H4 (cell line): ENCODE measurements around the gene PLP1. TPM values are rescaled to one million over a fixed set of nuclear protein-coding genes. Genes with fewer than 3 reads are reported as not detected.
"Not testable (repeated sequence)": the region's sequence is repeated elsewhere in the genome, so short reads cannot be mapped to it uniquely, and the experiment has no call there.

Source experiments
- DNase-seq: peaks from one replicate; pipeline ENCODE4 v3.0.0-alpha.2; 2015; ENCODE audit warnings: low spot score
- total RNA-seq: library from RNA; depleted of rRNA; stranded (reverse); fragments of >200 nt; shearing (Covaris generic); gene quantifications from 2 replicates; pipeline ENCODE4 v1.2.3, GENCODE V29; 2014

The PLP1 gene
- total RNA-seq, 1 experiment from 2014 or later = 0.02 TPM

DNA sequence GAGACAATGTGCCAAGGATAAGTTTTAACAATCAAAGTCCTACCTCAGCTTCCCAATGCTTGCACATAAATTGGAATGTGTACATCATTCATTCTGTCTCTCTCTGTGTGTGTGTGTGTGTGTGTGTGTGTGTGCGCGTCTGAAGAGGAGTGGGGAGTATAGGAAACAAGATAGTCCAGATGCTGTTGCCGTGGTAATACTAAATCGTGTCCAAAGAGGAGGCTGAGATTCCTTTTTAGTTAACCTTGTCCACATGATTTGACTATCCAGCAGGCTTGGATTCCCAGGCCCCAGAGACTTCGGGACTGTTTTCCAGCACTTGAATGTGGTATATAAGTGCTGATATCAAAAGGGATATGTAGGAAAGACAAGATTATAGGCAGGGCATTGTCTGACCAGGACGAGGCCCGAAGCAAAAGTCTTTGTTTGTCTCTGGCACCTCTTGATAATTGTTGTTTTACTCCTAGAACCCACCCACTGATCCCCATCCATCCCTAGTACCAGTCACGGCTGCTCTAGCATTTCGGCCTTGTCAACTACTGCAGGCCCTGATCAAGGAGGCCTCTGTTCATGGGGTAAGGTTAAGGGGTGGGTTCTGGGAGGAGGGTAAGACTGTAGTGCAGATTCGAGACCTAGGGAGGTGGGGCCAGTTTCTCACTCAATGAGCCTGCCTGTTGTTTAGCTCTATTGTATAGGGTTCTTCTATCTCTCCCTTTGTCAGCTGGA is 3.9 kb downstream of the PLP1 start:
- DNase-seq = no peak

DNA sequence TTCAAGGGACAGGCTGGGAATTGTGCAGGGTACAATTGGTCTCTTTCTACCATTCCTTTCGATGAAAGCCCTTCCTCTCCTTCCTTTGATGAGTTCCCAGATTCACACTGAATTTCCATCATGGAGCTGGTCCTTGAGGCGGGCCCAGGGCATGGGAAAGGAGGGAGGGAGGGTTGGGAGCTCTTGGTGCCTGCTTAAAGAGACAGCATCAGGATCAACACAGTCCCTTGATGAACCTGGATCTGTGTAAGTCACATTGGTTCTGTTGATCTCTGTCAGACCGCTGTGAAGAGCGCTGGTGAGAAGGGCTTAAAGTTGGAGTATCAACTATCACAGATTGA is 4.4 kb downstream of the PLP1 start:
- no peak for DNase-seq

DNA sequence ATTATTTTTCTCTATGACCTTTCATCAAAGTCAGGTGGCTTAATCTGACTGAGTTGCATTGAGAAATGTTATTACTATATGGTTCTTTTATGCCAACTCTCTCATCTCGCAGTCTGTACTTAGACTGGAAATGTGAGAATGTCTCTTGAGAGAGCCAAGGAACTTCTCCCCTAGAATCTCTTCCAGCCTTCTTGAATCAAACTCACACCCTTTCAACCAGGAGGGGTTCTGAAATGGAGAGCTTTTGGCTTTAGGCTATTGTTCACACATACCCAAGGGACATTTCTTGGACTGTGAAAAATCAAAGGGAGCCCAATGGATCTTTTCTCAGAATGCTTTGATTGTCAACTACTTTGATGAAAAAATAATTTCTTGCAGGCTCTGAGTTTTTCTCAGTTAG is 5.1 kb downstream of the PLP1 start:
- DNase-seq = no peak

DNA sequence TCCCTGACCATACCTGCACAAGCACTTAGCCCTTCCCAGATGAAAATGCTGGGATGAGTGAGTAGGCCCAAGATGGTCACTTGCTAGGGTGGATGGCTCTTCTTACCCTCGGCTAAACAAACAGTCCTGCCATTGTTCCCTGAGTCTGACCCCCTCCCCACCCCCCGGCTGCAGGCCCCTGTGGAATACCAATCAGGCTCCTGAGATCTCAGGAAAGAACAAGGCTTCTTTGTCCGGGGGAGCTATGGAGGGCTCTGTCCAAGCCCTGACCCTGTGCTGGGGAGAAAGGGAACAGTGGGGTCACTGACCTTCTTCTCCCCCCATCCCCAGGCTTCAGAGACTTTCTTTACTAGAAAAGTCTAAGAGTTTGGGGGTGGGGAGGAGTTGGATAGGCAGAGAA is 6.0 kb downstream of the PLP1 start:
- no peak for DNase-seq

DNA sequence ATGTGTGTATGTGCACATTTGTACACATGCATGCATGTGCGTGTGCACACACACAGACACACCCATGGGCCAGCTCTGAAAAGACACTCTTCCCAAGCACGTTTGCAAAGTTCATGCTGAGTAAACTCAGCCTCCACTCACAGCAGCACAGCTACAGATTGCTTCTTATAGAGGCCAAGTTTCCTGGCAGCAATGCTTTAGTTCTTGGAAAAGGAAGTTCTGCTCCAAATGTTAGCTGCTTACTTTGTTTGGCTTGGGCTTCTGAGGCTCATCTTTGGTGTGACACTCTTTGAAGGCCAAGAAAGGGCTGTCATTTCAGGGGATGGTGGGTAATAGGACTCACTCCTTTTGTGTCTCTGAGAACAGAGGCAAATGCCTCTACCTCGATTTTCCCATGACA is 6.6 kb downstream of the PLP1 start:
- DNase-seq = no peak

DNA sequence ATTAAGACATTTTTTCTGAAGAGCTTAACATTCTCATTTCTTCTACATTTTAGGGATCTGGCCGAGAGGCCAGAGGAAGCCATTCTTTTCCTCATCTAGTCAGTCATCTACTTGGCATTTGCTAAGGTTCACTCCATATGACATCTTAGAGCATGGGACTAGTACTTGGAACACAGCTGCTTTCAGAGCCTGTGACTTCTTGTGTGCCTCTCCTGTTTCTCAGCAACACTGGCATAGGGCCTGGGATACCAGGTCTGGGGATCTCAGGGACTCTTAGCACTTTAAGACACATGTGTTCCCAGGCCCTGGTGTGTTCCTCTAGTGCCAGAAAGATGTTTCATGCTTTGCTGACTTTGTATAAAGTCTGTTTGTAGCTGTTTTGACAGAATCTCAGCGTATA is 7.3 kb downstream of the PLP1 start:
- no peak for DNase-seq

DNA sequence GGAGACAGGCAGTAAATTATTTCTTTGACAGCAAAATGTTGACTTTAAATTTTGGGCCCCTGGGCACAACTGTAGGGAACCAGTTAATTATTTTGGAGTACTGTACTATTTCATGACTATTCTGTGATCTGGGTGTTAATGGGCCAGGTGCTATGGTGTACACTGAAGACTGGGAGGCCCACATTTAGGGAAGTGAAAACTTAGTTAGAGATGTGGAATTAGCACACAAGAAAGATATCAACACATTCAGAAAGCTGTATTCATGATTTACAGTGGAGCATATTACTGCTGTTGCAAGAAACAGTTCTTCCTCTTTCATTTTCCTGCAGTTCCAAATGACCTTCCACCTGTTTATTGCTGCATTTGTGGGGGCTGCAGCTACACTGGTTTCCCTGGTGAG is 12.4 kb downstream of the PLP1 start:
- DNase-seq = no peak

DNA sequence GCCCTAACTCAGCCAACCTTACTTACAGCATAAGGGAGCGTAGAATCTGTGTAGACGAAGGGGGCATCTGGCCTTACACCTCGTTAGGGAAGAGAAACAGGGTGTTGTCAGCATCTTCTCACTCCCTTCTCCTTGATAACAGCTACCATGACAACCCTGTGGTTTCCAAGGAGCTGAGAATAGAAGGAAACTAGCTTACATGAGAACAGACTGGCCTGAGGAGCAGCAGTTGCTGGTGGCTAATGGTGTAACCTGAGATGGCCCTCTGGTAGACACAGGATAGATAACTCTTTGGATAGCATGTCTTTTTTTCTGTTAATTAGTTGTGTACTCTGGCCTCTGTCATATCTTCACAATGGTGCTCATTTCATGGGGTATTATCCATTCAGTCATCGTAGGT is 14.6 kb downstream of the PLP1 start:
- DNase-seq = peak; percentile 6

DNA sequence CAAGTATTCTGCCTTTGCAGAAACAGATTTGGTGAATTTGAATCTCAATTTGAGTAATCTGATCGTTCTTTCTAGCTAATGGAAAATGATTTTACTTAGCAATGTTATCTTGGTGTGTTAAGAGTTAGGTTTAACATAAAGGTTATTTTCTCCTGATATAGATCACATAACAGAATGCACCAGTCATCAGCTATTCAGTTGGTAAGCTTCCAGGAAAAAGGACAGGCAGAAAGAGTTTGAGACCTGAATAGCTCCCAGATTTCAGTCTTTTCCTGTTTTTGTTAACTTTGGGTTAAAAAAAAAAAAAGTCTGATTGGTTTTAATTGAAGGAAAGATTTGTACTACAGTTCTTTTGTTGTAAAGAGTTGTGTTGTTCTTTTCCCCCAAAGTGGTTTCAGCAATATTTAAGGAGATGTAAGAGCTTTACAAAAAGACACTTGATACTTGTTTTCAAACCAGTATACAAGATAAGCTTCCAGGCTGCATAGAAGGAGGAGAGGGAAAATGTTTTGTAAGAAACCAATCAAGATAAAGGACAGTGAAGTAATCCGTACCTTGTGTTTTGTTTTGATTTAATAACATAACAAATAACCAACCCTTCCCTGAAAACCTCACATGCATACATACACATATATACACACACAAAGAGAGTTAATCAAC is 15.3 kb downstream of the PLP1 start:
- no peak for DNase-seq

DNA sequence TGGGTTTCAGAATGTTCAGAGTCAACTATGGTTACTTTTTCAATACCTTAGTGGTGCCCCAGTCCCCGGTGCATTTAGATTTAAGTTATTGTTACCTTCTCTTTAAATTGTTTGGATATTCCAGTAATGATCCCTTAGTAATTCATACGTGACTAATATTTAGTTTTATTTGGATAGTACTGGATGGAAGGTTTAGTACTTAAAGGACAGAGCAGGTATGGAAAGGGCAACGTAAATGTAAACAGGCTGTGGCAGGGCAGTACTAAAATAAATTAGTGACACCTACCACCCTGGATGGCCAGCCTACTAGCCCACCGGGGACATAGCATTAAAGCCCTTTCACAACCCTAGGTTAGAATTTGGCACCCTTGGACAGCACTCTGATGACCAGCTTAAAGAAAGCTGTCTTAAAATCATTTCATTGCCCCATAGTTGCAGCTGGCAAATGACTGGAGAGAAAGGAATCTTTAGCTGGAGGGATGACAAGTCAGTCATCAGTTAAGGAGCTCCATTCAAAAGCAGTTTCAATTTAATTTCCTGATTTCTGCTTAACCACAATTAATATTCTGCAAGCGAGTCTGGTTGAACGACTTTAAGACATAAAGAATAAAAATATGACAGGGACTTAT is 16.4 kb downstream of the PLP1 start:
- DNase-seq = no peak

DNA sequence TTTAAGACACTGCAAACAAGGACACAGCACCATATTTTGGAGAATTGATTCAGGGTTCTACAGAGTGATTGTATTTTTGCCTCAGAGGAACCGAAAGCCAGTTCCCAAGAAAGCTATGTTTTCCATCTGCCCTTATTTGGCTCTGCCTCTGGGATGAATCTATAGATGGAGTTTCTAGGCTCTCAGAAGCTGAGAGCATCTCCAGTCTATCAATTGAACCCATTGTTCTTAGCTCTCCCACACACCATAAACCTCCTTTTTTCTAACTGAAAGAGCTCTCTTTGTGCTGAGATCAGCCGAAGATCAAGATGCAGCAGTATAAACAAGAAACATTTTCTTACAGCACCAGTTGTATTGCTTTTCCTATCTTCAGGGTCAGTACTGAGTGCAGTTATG is 16.9 kb downstream of the PLP1 start:
- DNase-seq = no peak

DNA sequence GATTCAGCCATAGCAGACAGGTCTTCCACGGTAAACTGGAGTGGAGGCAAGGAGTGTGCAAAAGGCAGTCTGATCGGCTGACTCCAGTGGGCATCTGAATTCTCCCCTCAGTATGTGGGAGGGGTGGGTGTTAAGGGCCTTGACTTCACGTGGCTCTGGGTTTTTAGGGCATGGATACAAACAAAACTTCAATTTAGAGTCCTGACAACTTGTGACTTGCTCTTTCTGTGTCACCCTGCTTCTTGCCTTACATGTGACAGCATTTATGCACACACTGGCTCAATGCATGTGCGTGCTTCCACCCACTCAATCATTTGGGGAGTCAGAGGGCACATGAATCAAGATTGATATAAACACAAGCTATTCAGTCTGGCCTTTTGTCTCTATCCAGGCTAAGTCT is 17.5 kb downstream of the PLP1 start:
- DNase-seq = no peak

DNA sequence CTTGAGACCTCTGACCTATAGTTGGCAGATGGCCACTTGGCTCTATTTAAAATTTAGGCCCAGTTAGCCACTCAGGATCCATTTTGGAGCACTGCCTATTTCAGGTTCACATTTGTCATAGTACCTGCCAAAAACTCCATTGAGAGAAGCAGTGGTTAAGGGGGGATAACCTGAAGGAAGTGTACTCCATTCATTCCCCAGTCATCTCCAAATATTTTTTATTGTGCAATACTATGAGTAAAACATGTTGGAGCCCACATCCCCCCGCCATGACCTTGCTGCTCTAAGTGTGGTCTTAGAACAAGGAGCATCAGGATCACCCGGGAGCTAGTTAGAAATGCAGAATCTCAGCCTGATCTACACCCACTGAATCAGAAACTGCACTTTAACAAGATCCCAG is 21.1 kb downstream of the PLP1 start:
- DNase-seq = no peak

DNA sequence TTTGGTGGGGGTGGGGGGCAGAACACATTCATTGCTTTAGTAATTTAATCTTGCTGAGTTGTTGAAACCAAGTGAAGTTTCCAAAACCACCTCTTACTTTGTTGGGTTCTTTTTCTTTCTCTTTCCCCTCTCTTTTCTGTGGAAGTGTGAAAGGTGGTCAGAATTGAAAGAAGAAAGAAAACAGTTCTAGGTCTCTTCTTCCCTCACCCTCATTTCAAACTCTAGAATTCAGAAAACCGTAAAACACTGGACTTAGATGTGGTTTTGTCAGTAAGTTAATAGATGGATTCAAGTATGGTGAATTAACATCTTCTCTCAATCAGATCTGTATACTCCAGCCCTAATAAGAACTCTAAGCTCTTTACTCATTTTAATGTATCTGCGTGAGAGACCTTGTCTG is 23.7 kb downstream of the PLP1 start:
- DNase-seq = no peak

DNA sequence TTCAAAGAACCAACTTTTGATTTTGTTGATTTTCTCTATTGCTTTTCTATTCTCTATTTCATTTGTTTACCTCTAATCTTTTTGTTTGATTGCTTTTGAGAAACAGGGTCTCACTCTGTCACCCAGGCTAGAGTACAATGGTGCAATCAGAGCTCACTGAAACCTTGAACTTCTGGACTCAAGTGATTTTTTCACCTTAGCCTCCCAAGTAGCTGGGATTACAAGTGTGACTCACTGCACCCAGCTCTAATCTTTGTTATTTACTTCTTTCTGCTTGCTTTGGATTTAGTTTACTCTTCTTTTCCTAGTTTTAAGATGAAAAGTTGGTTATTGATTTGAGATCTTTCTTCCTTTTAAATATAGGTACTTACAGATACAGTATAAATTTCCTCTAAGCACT is 29.2 kb downstream of the PLP1 start:
- no peak for DNase-seq

DNA sequence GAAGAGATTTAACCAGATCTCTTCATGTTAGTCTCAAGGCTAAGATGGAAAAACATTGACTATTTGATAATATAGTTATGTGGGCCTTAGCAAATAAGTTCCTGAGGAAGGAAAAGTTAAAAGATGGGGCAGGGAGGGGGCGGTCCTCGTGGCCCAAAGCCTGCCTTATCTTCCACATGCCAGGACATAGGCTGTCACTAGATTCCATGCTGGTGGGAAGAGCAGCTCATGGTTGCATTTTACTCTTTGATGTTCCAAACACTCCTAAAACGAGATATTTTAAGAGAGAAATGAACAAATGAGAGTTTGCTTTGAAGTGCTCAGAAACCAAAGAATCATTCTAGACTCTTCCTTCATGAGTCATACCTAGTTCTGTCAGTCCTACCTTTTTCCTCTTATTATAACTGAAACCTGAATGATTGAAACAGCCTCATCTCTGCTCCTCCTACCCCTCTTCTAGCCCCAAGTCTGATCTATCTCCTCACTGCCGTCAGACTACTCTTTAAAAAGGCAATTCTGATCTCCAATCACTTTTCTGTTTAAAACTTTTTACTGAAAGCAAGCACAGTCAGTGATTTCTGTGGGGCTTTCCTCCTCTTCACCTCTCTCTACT is 30.3 kb downstream of the PLP1 start:
- DNase-seq = no peak

DNA sequence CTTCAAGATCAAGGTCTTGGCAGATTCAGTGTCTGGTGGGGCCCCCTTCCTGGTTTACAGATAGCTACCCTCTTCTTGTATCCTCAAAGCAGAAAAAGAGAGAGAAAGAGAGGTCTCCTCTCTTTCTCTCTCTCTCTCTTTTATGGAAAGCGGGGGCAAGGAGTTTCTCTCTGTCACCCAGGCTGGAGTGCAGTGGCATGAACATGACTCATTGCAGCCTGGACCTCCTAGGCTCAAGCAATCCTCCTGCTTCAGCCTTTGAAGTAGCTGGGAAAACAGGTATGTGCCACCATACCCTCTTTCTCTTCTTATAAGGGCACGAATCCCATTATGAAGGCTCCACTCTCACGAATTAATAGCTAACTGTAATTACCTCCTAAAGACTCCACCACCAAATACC is 35.2 kb downstream of the PLP1 start:
- DNase-seq = no peak

DNA sequence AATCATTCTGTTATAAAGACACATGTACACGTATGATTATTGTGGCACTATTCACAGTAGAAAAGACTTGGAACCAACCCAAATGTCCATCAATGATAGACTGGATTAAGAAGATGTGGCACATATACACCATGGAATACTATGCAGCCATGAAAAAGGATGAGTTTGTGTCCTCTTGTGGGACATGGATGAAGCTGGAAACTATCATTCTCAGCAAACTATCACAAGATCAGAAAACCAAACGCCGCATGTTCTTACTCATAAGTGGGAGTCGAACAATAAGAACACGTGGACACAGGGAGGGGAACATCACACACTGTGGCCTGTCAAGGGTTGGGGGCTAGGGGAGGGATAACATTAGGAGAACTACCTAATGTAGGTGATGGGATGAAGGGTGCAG is 40.5 kb downstream of the PLP1 start:
- DNase-seq = not testable (repeated sequence)

DNA sequence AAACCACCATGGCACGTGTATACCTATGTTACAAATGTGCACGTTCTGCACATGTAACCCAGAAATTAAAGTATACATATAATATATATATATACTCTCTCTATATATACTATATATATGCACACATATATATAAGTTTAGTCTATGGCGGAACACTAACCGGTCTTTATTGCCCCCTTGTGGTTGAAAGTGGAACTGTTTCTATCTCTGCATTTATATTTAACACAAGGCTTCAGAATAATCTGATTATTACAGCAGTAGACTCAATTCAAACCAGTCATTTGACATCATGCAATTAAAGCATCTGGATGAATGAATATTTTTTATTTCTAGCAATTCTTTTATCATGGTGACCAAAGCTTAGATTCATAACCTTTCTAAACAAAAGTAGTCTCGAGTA is 40.9 kb downstream of the PLP1 start:
- DNase-seq = peak; percentile 4

DNA sequence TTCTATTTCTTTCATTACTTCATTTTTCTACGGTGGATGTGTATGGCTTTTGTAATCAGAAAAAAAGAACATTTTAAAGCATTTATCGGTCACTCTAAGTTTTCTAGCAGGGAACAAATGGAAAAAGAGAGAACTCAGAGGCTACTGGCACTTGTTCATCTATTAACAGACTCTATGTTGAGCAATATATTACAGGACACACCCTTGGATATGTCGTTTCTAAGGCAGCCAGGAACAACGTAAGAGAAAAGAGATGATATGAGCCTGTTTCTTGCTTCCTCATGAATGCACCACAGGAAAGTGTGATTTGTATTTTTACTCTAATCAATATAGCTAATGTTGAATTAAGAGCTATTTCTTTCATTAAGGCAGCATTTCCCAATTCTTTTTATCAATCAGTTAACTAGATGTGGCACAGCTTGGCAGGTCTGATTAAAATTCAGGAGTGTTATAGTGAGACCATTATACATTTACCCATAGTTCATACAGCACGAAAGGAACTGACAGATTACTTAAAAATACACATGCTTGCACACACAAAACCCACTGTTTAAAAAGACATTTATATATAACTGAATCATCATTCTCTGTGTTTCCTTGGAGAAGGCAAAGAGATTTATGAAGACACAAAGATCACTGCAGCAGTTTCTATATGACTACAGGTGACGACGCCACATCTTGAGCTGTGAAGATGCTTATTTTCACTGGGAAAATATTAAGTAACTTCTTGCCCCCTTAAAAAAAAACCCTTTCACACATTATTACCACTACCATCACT is 42.4 kb downstream of the PLP1 start:
- no peak for DNase-seq

DNA sequence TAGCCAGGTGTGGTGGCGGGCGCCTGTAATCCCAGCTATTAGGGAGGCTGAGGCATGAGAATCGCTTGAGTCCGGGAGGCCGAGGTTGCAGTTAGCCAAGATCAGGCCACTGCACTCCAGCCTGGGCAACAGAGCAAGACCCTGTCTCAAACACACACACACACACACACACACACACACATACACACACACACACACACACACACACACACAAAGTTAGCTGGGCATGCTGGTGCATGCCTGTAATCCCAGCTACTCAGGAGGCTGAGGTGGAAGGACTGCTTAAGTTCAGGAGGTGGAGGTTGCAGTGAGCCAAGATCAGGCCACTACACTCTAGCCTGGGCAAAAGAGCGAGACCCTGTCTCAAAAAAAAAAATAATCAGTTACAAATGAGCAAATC is 44.2 kb downstream of the PLP1 start:
- DNase-seq = not testable (repeated sequence)

DNA sequence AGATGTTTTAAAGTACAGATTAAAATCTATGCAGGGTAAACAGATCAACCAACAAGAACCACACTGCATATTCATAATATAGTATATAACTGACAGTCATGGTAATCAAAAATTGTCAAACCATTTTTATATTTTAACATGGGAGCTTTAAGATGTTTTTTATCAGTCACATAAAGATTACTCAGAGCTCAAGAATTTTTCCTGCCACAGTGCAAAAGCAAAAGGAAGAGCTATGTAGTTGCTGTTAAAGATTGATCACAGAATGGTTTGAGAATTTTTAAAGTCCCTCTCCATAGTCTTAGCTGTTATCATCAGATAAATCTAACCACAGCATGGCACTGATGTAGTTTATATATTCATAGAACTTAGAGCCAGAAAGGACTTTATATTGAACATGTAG is 47.0 kb downstream of the PLP1 start:
- DNase-seq = no peak
